ENCODE results near the gene JADE1.

JADE1 gene

DNA sequence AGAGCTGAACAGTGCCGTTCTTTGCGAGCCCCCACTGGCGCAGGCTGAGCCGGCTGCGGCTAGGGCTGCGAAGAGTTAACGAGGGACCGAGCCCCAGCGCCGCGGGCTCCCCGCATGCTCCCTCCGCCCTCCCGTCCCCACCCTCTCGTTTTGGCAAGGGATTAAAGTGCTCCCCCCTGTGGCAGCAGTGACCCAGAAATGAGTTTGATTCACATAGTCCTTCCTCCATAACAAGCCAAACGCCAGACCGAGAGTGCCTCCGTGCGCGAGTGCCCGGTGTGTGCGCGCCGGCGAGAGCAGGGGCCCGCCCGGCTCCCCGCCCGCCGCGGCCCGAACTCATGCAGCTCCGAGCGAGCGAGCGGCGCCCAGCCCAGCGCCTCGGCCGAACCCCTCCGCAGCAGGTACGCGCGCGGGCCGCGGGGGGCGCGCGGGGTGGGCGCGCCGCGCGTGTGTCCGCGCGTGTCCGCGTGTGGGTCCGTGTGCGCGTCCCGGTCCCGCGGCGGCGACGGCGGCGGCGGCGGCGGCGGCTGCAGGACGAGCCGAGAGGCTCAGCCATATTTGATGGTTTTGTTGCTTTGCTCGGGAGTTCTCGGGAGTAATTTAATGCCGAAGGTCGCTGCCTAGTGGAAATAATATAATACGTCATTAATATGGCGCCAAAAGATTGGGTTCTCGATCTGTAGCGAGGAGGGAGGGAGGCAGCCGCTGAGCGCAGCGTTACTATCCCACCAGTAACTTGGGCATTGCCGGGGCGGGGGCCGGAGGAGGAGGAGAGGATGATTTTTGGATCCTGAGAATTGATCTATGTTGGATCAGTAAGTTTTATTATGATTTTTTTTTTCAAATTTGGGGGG is at the start of gene JADE1:
Gene JADE1 (plus strand): TSS at position 224 of the 854 bp plus-strand sequence. CDS start 22,059 bp downstream, outside the sequence.
- DNase-seq (ENCODE audit: insufficient read length, low spot score) (peak; percentile 89), FAIRE-seq (no peak)
- TF ChIP-seq POLR2A (IDR thresholded peaks at IDR 0.05; ENCODE audit: low read depth, low read length): peak; percentile 18; the same call in 1 of the 2 replicates

DNA sequence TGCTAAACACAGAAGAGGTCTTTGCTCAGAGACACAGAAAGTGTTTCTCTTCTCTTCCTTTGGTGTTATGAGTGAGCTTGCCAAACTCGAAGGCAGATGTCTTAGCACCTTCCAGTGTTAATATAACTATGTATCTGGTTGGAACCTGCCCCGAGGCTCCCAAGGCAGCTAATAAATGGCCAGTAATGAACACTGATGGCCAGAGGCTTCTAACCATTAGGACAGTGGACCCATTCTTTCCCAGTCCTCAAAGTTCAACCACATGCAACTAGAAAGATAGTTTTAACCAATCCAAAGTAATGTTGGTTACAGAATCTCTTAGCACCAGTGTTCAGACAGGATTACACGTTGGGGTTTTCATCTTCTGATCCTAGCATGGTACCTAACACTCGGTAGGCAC is 42.7 kb upstream of the JADE1 start:
- DNase-seq (ENCODE audit: insufficient read length, low spot score) (no peak), FAIRE-seq (no peak)
- no peak for TF ChIP-seq POLR2A (IDR thresholded peaks at IDR 0.05; ENCODE audit: low read depth, low read length)

DNA sequence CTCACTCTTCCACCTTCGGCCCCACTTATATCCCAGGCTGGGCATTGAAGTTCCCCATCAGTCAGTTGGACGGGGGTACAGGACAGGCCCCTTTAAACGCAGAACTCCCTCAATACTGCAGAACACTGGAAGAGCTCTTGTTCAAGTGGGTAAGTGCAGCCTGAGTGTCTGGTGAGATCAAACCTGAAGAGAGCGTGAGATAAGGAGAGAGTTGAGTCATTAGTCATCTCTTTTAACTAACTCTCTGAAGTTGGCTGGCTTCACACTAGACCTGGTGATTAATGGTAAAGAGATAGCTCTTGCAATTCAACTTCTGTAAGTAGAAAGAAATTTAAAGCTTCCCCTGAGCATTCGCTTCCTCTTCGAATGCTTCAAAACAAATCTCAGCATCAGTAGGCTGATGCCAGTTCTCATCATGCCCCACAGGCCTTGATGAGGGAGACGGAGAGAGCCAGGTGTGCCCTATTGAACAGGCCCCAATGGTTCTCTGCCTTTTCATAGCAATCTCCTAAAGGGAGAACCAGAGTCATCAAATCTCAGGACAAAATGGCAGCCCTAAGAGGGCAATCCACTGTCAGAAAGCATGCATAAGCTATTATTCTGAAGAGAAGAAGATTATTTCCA is 41.0 kb upstream of the JADE1 start:
- FAIRE-seq: no peak
- DNase-seq (ENCODE audit: insufficient read length, low spot score): no peak
- TF ChIP-seq POLR2A (IDR thresholded peaks at IDR 0.05; ENCODE audit: low read depth, low read length): no peak

DNA sequence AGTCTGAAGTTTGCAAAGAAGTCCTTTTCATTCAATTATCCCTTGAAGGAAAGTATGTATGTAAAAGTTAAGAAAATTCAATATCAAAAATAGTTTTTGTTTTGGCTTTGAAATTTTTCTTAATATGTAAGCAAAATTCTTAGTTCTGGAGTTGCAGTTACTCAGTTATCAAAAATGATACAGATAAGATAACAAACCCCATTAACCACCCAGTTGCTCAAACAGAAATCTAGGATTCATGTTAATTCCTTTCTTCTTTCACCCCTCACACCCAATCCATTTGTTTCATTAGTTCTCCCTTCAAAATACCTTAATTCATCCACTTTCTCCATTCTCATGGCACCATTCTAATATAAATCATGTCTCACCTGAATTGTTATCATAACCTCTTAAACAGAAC is 40.5 kb upstream of the JADE1 start:
- no peak for TF ChIP-seq POLR2A (IDR thresholded peaks at IDR 0.05; ENCODE audit: low read depth, low read length)
- no peak for FAIRE-seq
- no peak for DNase-seq (ENCODE audit: insufficient read length, low spot score)

- TF ChIP-seq POLR2A (IDR thresholded peaks at IDR 0.05; ENCODE audit: low read depth, low read length): no peak
- FAIRE-seq (no peak), DNase-seq (ENCODE audit: insufficient read length, low spot score) (no peak)
Observed at GRCh38 chr4:128770807-128771206, 38.7 kb upstream of the JADE1 start.

- DNase-seq (ENCODE audit: insufficient read length, low spot score) (no peak), FAIRE-seq (no peak)
- TF ChIP-seq POLR2A (IDR thresholded peaks at IDR 0.05; ENCODE audit: low read depth, low read length): no peak
Observed at GRCh38 chr4:128775477-128775876, 34.0 kb upstream of the JADE1 start.

- FAIRE-seq (no peak), DNase-seq (ENCODE audit: insufficient read length, low spot score) (no peak)
- no peak for TF ChIP-seq POLR2A (IDR thresholded peaks at IDR 0.05; ENCODE audit: low read depth, low read length)
Observed at GRCh38 chr4:128775916-128776315, 33.6 kb upstream of the JADE1 start.

GRCh38 chr4:128776794-128777216 is 32.7 kb upstream of the JADE1 start:
- peak; percentile 67 for FAIRE-seq
- DNase-seq (ENCODE audit: insufficient read length, low spot score): peak; percentile 44
- TF ChIP-seq POLR2A (IDR thresholded peaks at IDR 0.05; ENCODE audit: low read depth, low read length): no peak

DNA sequence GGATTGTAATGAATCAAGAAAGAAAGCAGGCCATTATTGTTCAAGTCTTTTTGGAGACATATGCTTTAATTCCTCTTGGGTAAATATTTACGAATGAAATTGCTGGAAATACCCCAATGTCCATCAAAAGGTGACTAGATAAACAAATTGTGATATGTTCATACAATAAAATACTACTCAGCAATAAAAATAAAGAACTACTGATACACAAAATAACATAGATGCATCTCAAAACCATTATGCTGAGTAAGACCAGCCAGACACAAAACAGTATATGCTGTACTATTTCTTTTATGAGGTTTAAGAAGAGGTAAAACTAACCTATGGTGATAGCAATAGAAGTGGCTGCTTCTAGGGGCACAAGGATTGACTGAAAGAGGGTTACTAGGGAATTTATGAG is 28.8 kb upstream of the JADE1 start:
- TF ChIP-seq POLR2A (IDR thresholded peaks at IDR 0.05; ENCODE audit: low read depth, low read length): no peak
- DNase-seq (ENCODE audit: insufficient read length, low spot score) (no peak), FAIRE-seq (no peak)

GRCh38 chr4:128782076-128782715 is 27.3 kb upstream of the JADE1 start:
- no peak for TF ChIP-seq POLR2A (IDR thresholded peaks at IDR 0.05; ENCODE audit: low read depth, low read length)
- no peak for DNase-seq (ENCODE audit: insufficient read length, low spot score)
- no peak for FAIRE-seq

GRCh38 chr4:128782875-128783614 is 26.5 kb upstream of the JADE1 start:
- no peak for TF ChIP-seq POLR2A (IDR thresholded peaks at IDR 0.05; ENCODE audit: low read depth, low read length)
- no peak for DNase-seq (ENCODE audit: insufficient read length, low spot score)

DNA sequence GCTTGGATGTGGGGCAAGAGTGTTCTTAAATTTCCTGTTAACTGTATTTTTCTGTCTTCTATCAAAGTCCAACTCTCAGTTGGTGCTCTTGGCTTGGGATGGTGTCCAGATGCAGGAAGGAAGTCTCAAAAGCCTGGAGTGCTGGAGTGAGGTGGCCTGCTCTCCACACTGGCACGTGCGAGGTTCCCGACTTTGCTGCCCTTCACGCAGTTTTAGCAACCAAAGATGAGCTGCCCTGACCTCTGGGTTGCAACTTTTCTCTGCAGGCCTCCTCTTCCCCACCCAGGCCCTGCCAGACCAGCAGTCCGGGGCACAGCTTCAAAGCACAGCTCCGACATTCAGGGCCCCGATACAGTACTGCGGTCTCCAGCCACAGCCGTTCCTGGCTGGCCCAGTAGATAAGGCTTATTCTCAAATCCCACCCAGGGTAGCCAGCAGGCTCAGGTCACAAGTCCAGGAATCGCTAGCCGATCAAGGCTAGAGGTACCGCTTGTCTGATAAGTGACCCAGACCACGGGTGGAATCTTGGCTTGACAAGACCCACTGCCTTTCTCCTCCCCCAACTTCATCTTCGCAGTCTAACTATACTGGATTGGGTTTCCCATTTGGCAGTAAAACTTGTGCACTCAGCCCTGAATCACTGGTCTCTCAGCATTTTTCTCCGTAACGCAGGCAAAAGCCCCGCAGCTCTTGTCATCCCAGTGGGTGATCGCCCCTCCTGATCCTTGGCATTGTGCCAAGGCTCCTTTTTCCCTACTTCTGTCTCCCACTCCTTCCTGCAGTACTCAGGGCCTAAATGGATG is 21.8 kb upstream of the JADE1 start:
- no peak for TF ChIP-seq POLR2A (IDR thresholded peaks at IDR 0.05; ENCODE audit: low read depth, low read length)
- FAIRE-seq: no peak
- DNase-seq (ENCODE audit: insufficient read length, low spot score): no peak

More at GRCh38 chr4:128782875-128783614, 26.5 kb upstream of the JADE1 start:
- FAIRE-seq: no peak
